ENCODE measurements around the gene HJURP. TPM values are rescaled to one million over a fixed set of nuclear protein-coding genes. Genes with fewer than 3 reads are reported as not detected.

The HJURP gene
- total RNA-seq, 1 experiment from 2014 or later: 35.0 TPM

- no TSS peak for BruUV-seq (replicated peaks)
- no peaks in the 10 kb centered on the region for H3K9me3 ChIP-seq
- intact Hi-C loops (cut with micrococcal nuclease; ENCODE audit: unreplicated experiment): loop anchor here (5.0 kb wide), 1 partner anchor 350 kb away; no protein-coding TSS in a partner anchor
- Mint-ChIP-seq H3K27ac (ENCODE audit: unreplicated experiment) (no peak overlapping the region), H3K27me3 (ENCODE audit: insufficient read depth, unreplicated experiment) (no peaks in the 10 kb centered on the region), H3K4me3 (ENCODE audit: unreplicated experiment) (no peak overlapping the region), H3K36me3 (ENCODE audit: insufficient read depth, unreplicated experiment) (peaks cover 38% of the 10 kb centered on the region), H3K4me1 (ENCODE audit: low read depth, unreplicated experiment) (no peaks in the 10 kb centered on the region), H3K9me3 (ENCODE audit: unreplicated experiment) (no peaks in the 10 kb centered on the region)
- ChIA-PET CTCF (interaction anchor here (0.7 to 1.1 kb wide), 3 partner anchors 346 to 389 kb away, joined by 5 to 6 read pairs (median 5); no protein-coding TSS in a partner anchor), POLR2A (no interaction called here)
- no peaks in the 10 kb centered on the region for H3K4me1 ChIP-seq
- H3K4me3 ChIP-seq (ENCODE audit: low read depth, low read length): no peak overlapping the region
- no peak for DNase-seq
- H3K27me3 ChIP-seq (replicated peaks; ENCODE audit: control insufficient read depth, insufficient read depth, low read length): no peaks in the 10 kb centered on the region
- no peak for TF ChIP-seq CTCF (IDR thresholded peaks at IDR 0.05; ENCODE audit: insufficient read depth in 1 of 2, low read depth in 1 of 2, low read length in 1 of 2, severe bottlenecking in 1 of 2, unreplicated experiment in 1 of 2)
- H3K36me3 ChIP-seq (ENCODE audit: control insufficient read depth, insufficient read depth, low read length): no peaks in the 10 kb centered on the region
Measured at GRCh38 chr2:233832414-233832813, 21.9 kb downstream of the HJURP start.

- intact Hi-C loops (cut with micrococcal nuclease; ENCODE audit: unreplicated experiment): loop anchor here (5.0 kb wide), 1 partner anchor 350 kb away; no protein-coding TSS in a partner anchor
- Histone ChIP-seq H3K4me1 (no peaks in the 10 kb centered on the region), H3K27me3 (replicated peaks; ENCODE audit: control insufficient read depth, insufficient read depth, low read length) (no peaks in the 10 kb centered on the region), H3K36me3 (ENCODE audit: control insufficient read depth, insufficient read depth, low read length) (no peaks in the 10 kb centered on the region), H3K9me3 (no peaks in the 10 kb centered on the region), H3K4me3 (ENCODE audit: low read depth, low read length) (no peak overlapping the region)
- Mint-ChIP-seq H3K27me3 (ENCODE audit: insufficient read depth, unreplicated experiment) (no peaks in the 10 kb centered on the region), H3K4me3 (ENCODE audit: unreplicated experiment) (no peak overlapping the region), H3K27ac (ENCODE audit: unreplicated experiment) (no peak overlapping the region), H3K36me3 (ENCODE audit: insufficient read depth, unreplicated experiment) (peaks cover 32% of the 10 kb centered on the region), H3K9me3 (ENCODE audit: unreplicated experiment) (no peaks in the 10 kb centered on the region), H3K4me1 (ENCODE audit: low read depth, unreplicated experiment) (no peaks in the 10 kb centered on the region)
- no peak for TF ChIP-seq CTCF (IDR thresholded peaks at IDR 0.05; ENCODE audit: insufficient read depth in 1 of 2, low read depth in 1 of 2, low read length in 1 of 2, severe bottlenecking in 1 of 2, unreplicated experiment in 1 of 2)
- BruUV-seq (replicated peaks): no TSS peak
- ChIA-PET CTCF (no interaction called here), POLR2A (no interaction called here)
- DNase-seq: no peak
Measured at GRCh38 chr2:233831861-233832260, 22.5 kb downstream of the HJURP start.

- Histone ChIP-seq H3K36me3 (ENCODE audit: control insufficient read depth, insufficient read depth, low read length) (no peaks in the 10 kb centered on the region), H3K27me3 (replicated peaks; ENCODE audit: control insufficient read depth, insufficient read depth, low read length) (no peaks in the 10 kb centered on the region), H3K4me3 (ENCODE audit: low read depth, low read length) (no peak overlapping the region), H3K4me1 (no peaks in the 10 kb centered on the region), H3K9me3 (no peaks in the 10 kb centered on the region)
- TF ChIP-seq CTCF (IDR thresholded peaks at IDR 0.05; ENCODE audit: insufficient read depth in 1 of 2, low read depth in 1 of 2, low read length in 1 of 2, severe bottlenecking in 1 of 2, unreplicated experiment in 1 of 2): no peak
- BruUV-seq (replicated peaks): no TSS peak
- H3K36me3 Mint-ChIP-seq (ENCODE audit: insufficient read depth, unreplicated experiment): peaks cover 25% of the 10 kb centered on the region
- H3K4me1 Mint-ChIP-seq (ENCODE audit: low read depth, unreplicated experiment): no peaks in the 10 kb centered on the region
- H3K27me3 Mint-ChIP-seq (ENCODE audit: insufficient read depth, unreplicated experiment): no peaks in the 10 kb centered on the region
- DNase-seq: no peak
- no peak overlapping the region for H3K4me3 Mint-ChIP-seq (ENCODE audit: unreplicated experiment)
- POLR2A ChIA-PET: no interaction called here
- H3K27ac Mint-ChIP-seq (ENCODE audit: unreplicated experiment): no peak overlapping the region
- intact Hi-C loops (cut with micrococcal nuclease; ENCODE audit: unreplicated experiment): loop anchor here (5.0 kb wide), 1 partner anchor 349 kb away; no protein-coding TSS in a partner anchor
- no peaks in the 10 kb centered on the region for H3K9me3 Mint-ChIP-seq (ENCODE audit: unreplicated experiment)
- CTCF ChIA-PET: no interaction called here
Measured at GRCh38 chr2:233831011-233831721, 23.2 kb downstream of the HJURP start.

Measured in Caco-2 (cell line).